ENCODE measurements around the gene SMIM27. TPM values are rescaled to one million over a fixed set of nuclear protein-coding genes. Genes with fewer than 3 reads are reported as not detected.

Gene SMIM27
- total and polyA plus RNA-seq, 2 donors (not counting 1 experiment from before 2014, with no cell fraction given), result 9.5 to 20.9 TPM

DNA sequence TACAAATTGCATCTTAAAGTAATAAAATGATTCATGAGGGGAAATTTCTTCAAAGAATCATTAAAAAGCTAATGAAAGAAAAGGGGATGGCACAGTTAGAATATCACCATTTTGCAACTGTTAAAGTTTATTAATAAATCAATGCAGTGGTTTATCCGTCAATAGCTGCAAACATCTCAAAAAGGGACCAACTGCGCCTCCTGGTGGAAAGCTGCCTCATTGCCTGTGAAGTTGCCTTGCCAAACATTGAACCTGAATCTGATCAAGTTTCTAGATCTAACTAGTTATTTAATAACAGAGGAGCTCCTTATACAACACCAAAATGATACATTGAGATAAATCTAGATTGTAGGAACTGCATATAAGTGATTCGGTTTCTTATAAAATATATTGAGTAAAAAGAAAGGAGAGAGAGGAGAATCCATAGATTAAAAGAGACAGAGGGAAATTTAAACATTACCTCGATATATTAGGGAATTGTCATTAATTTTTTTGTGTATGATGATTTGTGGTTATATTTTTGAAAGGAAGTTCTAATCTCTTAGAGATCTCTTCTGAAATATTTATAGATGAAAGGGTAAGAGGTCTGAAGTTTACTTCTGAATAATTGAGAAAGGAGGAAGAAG is 27.7 kb downstream of the SMIM27 start:
- intact Hi-C loops (cut with micrococcal nuclease), result loop anchor here (1.0 to 10.0 kb wide), 3 partner anchors 38 to 645 kb away; no protein-coding TSS in a partner anchor
- no peak overlapping the region for H3K4me2 ChIP-seq (replicated peaks; ENCODE audit: low read depth, low read length, poor library complexity, severe bottlenecking)
- no peaks in the 10 kb centered on the region for H3K9me3 ChIP-seq (ENCODE audit: control extremely low read depth in 1 of 3, control insufficient read depth in 2 of 3, insufficient read depth in 1 of 3, low read length in 2 of 3)
- peaks cover 0 to 9% (median 4%) of the 10 kb centered on the region in 4 experiments for H3K27me3 ChIP-seq (replicated peaks in 1 of 4; ENCODE audit: control extremely low read depth in 1 of 4, control insufficient read depth in 3 of 4, insufficient read depth in 4 of 4, low read length in 3 of 4)
- H3K79me2 ChIP-seq (ENCODE audit: control insufficient read depth, insufficient read depth, low read length), result no peaks in the 10 kb centered on the region
- whole genome bisulfite sequencing (ENCODE audit: insufficient coverage), result no CpG with 5 or more reads among the region's 4 CpGs
- Mint-ChIP-seq H3K4me3 (no peak overlapping the region), H3K27me3 (peaks cover 35% of the 10 kb centered on the region), H3K4me1 (no peaks in the 10 kb centered on the region), H3K27ac (no peak overlapping the region), H3K9me3 (ENCODE audit: insufficient read depth) (no peaks in the 10 kb centered on the region)
- H4K20me1 ChIP-seq (ENCODE audit: control insufficient read depth, insufficient read depth, low read length, poor library complexity, severe bottlenecking), result no peaks in the 10 kb centered on the region
- TF ChIP-seq EZH2 (IDR thresholded peaks at IDR 0.05; ENCODE audit: borderline replicate concordance, insufficient read depth, low read depth, low read length, poor library complexity, severe bottlenecking) (no peak), CTCF (IDR thresholded peaks at IDR 0.05) (peak; percentile 99)
- ChIA-PET CTCF (interaction anchor here (0.5 to 15.2 kb wide), 42 partner anchors 9 to 646 kb away, joined by 3 to 522 read pairs (median 4); partner anchors contain the start of genes ACO1, APTX, RIGI and SMIM27), POLR2A (interaction anchor here (1.0 kb wide), 1 partner anchor 202 kb away, joined by 3 read pairs; no protein-coding TSS in a partner anchor)
- H3K36me3 ChIP-seq (replicated peaks in 1 of 2; ENCODE audit: control extremely low read depth in 1 of 2, control insufficient read depth in 1 of 2, extremely low read depth in 1 of 2, insufficient read depth in 2 of 2, low read length in 1 of 2), result no peaks in the 10 kb centered on the region
- no peak overlapping the region for H3K9ac ChIP-seq (ENCODE audit: low read length)
- peak; percentile 78 for DNase-seq
- no peaks in the 10 kb centered on the region for H3K4me1 ChIP-seq (ENCODE audit: control insufficient read depth in 2 of 2, insufficient read depth in 2 of 2, low read length in 2 of 2)
- H2AFZ ChIP-seq (ENCODE audit: insufficient read depth, low read depth, low read length, poor library complexity, severe bottlenecking), result no peak overlapping the region
- peak; percentile 71 for ATAC-seq (ENCODE audit: low read depth)
- H3K4me3 ChIP-seq (ENCODE audit: control extremely low read depth in 1 of 5, extremely low read depth in 1 of 5, insufficient read depth in 1 of 5, low read depth in 2 of 5, low read length in 4 of 5), result no peak overlapping the region
- no peak overlapping the region for H3K27ac ChIP-seq (ENCODE audit: low read length in 2 of 2)

GRCh38 chr9:32580631-32581300 is 28.6 kb downstream of the SMIM27 start:
- Mint-ChIP-seq H3K9me3 (ENCODE audit: insufficient read depth) (no peaks in the 10 kb centered on the region), H3K4me1 (no peaks in the 10 kb centered on the region), H3K27me3 (peaks cover 44% of the 10 kb centered on the region), H3K4me3 (no peak overlapping the region), H3K27ac (no peak overlapping the region)
- no peak overlapping the region for H3K9ac ChIP-seq (ENCODE audit: low read length)
- H3K9me3 ChIP-seq (ENCODE audit: control extremely low read depth in 1 of 3, control insufficient read depth in 2 of 3, insufficient read depth in 1 of 3, low read length in 2 of 3), result no peaks in the 10 kb centered on the region
- peaks cover 0 to 9% (median 4%) of the 10 kb centered on the region in 4 experiments for H3K27me3 ChIP-seq (replicated peaks in 1 of 4; ENCODE audit: control extremely low read depth in 1 of 4, control insufficient read depth in 3 of 4, insufficient read depth in 4 of 4, low read length in 3 of 4)
- TF ChIP-seq EZH2 (IDR thresholded peaks at IDR 0.05; ENCODE audit: borderline replicate concordance, insufficient read depth, low read depth, low read length, poor library complexity, severe bottlenecking), result no peak
- no peak for TF ChIP-seq CTCF (IDR thresholded peaks at IDR 0.05)
- H2AFZ ChIP-seq (ENCODE audit: insufficient read depth, low read depth, low read length, poor library complexity, severe bottlenecking), result no peak overlapping the region
- H3K36me3 ChIP-seq (replicated peaks in 1 of 2; ENCODE audit: control extremely low read depth in 1 of 2, control insufficient read depth in 1 of 2, extremely low read depth in 1 of 2, insufficient read depth in 2 of 2, low read length in 1 of 2), result no peaks in the 10 kb centered on the region
- no peak overlapping the region for H3K27ac ChIP-seq (ENCODE audit: low read length in 2 of 2)
- POLR2A ChIA-PET, result no interaction called here
- no peak for ATAC-seq (ENCODE audit: low read depth)
- no peak overlapping the region for H3K4me3 ChIP-seq (ENCODE audit: control extremely low read depth in 1 of 5, extremely low read depth in 1 of 5, insufficient read depth in 1 of 5, low read depth in 2 of 5, low read length in 4 of 5)
- intact Hi-C loops (cut with micrococcal nuclease), result loop anchor here (1.0 to 10.0 kb wide), 2 partner anchors 388 to 644 kb away; no protein-coding TSS in a partner anchor
- H3K4me1 ChIP-seq (ENCODE audit: control insufficient read depth in 2 of 2, insufficient read depth in 2 of 2, low read length in 2 of 2), result no peaks in the 10 kb centered on the region
- DNase-seq, result no peak
- no peaks in the 10 kb centered on the region for H4K20me1 ChIP-seq (ENCODE audit: control insufficient read depth, insufficient read depth, low read length, poor library complexity, severe bottlenecking)
- WGBS (ENCODE audit: insufficient coverage), result 82% methylated on average over 1 of the region's 3 CpGs
- no peaks in the 10 kb centered on the region for H3K79me2 ChIP-seq (ENCODE audit: control insufficient read depth, insufficient read depth, low read length)
- no peak overlapping the region for H3K4me2 ChIP-seq (replicated peaks; ENCODE audit: low read depth, low read length, poor library complexity, severe bottlenecking)
- CTCF ChIA-PET, result interaction anchor here (0.7 to 15.2 kb wide), 24 partner anchors 8 to 645 kb away, joined by 3 to 522 read pairs (median 7); partner anchors contain the start of genes ACO1 and RIGI

Data from B cell (primary cell).